ENCODE results near the gene UNK.
A peak's percentile ranks its signal among the peaks of the same experiment; 100 is the strongest.
"Not testable (repeated sequence)": the region's sequence is repeated elsewhere in the genome, so short reads cannot be mapped to it uniquely, and the experiment has no call there.

UNK gene

GRCh38 chr17:75850928-75851692 lies 66.5 kb downstream of the UNK start:
- in situ Hi-C loops (cut with HindIII; ENCODE audit: low pct_ligation_motif_present, low sequenced_read_pairs): no loop called here
- peaks cover 51% of the 10 kb centered on the region for H3K36me3 ChIP-seq (replicated peaks)
- no peak for TF ChIP-seq CTCF (IDR thresholded peaks at IDR 0.05; ENCODE audit: low read depth, low read length, missing control alignments)
- H3K4me3 ChIP-seq (ENCODE audit: low read depth, low read length): no peak overlapping the region
- no peak for DNase-seq
- H3K27ac ChIP-seq: no peak overlapping the region
- no peaks in the 10 kb centered on the region for H3K27me3 ChIP-seq (replicated peaks)

- H3K4me3 ChIP-seq (ENCODE audit: low read depth, low read length); DNase-seq; H3K27ac ChIP-seq; H3K27me3 ChIP-seq (replicated peaks); in situ Hi-C loops (cut with HindIII; ENCODE audit: low pct_ligation_motif_present, low sequenced_read_pairs): not testable (repeated sequence)
- H3K36me3 ChIP-seq (replicated peaks): peaks cover 46% of the 10 kb centered on the region
Measured at GRCh38 chr17:75851693-75851991, 67.0 kb downstream of the UNK start.

DNA sequence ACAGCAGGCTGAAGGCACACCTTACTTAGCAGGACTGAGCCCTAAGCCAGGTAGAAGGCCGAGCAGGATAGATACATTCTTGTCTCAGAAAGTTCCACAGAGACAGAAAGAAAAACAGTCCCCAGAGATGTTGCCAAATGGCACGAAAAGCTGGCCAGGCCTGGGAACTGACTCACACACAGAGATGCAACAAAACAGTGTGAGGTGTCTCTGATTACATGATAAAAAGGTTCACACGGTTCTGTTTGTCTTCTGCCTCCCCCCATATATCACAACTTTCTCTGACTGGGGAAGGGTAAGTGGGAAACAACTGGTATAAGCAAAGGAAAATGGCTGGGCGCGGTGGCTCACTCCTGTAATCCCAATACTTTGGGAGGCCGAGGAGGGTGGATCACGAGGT lies 68.8 kb downstream of the UNK start:
- Histone ChIP-seq H3K27me3 (replicated peaks) (no peaks in the 10 kb centered on the region), H3K27ac (peak overlapping the region; percentile 90), H3K36me3 (replicated peaks) (peaks cover 30% of the 10 kb centered on the region), H3K4me3 (ENCODE audit: low read depth, low read length) (no peak overlapping the region)
- no peak for TF ChIP-seq CTCF (IDR thresholded peaks at IDR 0.05; ENCODE audit: low read depth, low read length, missing control alignments)
- DNase-seq: peak; percentile 86
- in situ Hi-C loops (cut with HindIII; ENCODE audit: low pct_ligation_motif_present, low sequenced_read_pairs): no loop called here

- Histone ChIP-seq H3K36me3 (replicated peaks) (peaks cover 22% of the 10 kb centered on the region), H3K27me3 (replicated peaks) (no peaks in the 10 kb centered on the region), H3K4me3 (ENCODE audit: low read depth, low read length) (peak overlapping the region; percentile 92), H3K27ac (peak overlapping the region; percentile 90)
- peak; percentile 60 for DNase-seq
- in situ Hi-C loops (cut with HindIII; ENCODE audit: low pct_ligation_motif_present, low sequenced_read_pairs): no loop called here
- TF ChIP-seq CTCF (IDR thresholded peaks at IDR 0.05; ENCODE audit: low read depth, low read length, missing control alignments): no peak
Measured at GRCh38 chr17:75854101-75854748, 69.6 kb downstream of the UNK start.

DNA sequence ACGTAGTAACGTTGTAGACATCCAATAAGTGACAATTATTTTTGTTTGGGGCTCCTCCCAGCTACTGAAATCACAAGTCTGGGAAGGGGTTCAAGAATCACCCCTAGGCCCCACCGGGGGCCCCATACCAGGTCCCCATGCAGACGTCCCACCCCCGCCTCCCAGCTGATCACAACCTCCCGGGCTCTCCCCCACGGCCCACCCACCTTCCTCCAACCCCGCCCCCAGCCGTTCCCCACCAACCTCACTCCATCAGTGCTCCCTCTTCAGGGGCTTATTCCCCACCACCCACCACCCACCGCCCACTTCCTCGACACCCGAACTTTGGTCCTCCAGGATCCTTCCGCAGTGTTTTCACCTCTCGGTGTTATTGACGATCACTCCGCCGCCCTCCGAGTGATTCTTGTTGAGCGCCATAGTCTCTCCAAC lies 70.3 kb downstream of the UNK start:
- Histone ChIP-seq H3K27ac (peak overlapping the region; percentile 90), H3K27me3 (replicated peaks) (no peaks in the 10 kb centered on the region), H3K4me3 (ENCODE audit: low read depth, low read length) (peak overlapping the region; percentile 92), H3K36me3 (replicated peaks) (peaks cover 15% of the 10 kb centered on the region)
- no peak for DNase-seq
- TF ChIP-seq CTCF (IDR thresholded peaks at IDR 0.05; ENCODE audit: low read depth, low read length, missing control alignments): peak; percentile 17
- in situ Hi-C loops (cut with HindIII; ENCODE audit: low pct_ligation_motif_present, low sequenced_read_pairs): no loop called here

- no peaks in the 10 kb centered on the region for H3K27me3 ChIP-seq (replicated peaks)
- in situ Hi-C loops (cut with HindIII; ENCODE audit: low pct_ligation_motif_present, low sequenced_read_pairs): no loop called here
- H3K4me3 ChIP-seq (ENCODE audit: low read depth, low read length): peak within 1 kb of the TSS; percentile 92
- peak within 1 kb of the TSS; percentile 90 for H3K27ac ChIP-seq
- no peak for TF ChIP-seq CTCF (IDR thresholded peaks at IDR 0.05; ENCODE audit: low read depth, low read length, missing control alignments)
- peak; percentile 100 for DNase-seq
- H3K36me3 ChIP-seq (replicated peaks): peaks cover 11% of the 10 kb centered on the region
Measured at GRCh38 chr17:75855310-75856061, 70.9 kb downstream of the UNK start, which contains the start of gene WBP2. Gene WBP2 (minus strand): TSS chr17:75855335. CDS start chr17:75855297, 38 bp downstream.
